GM18861 (cell line): ENCODE measurements around the gene KRT7.

Experiments used
- ATAC-seq: cut with Tn5 transposase; IDR thresholded peaks from one replicate; pipeline ENCODE4 v1.9.1; 2021; ENCODE audit not compliant: unreplicated experiment

The KRT7 gene

DNA sequence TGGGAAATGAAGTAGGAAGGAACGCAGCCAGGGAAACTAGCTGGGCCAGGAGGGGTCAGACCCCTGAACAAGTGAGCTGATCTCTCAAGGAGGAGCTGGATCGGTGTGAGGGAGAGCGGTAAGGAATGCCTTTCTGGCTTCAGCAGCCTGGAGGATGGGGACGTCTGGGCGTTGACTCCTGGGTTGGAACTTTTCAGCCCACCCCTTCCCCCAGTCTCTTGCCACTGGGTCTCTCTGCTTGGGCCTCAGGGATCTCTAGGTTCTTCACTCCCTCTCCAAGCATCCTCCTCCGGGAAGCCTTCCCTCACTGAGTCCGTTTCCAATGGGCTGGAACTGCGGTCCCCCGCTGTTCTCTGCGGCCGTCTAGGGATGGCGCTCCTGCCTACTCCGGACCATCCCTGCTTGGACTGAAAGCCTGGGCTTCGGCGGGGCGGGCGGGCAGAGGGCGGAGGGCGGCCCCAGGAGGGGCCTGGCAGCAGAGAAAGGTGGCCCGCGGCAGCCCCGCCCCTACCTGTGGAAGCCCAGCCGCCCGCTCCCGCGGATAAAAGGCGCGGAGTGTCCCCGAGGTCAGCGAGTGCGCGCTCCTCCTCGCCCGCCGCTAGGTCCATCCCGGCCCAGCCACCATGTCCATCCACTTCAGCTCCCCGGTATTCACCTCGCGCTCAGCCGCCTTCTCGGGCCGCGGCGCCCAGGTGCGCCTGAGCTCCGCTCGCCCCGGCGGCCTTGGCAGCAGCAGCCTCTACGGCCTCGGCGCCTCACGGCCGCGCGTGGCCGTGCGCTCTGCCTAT, at the start of gene KRT7:
Gene KRT7 (plus strand): TSS at position 570 of the 788 bp plus-strand sequence. CDS start 54 bp downstream, at position 624.
- ATAC-seq, result no peak

DNA sequence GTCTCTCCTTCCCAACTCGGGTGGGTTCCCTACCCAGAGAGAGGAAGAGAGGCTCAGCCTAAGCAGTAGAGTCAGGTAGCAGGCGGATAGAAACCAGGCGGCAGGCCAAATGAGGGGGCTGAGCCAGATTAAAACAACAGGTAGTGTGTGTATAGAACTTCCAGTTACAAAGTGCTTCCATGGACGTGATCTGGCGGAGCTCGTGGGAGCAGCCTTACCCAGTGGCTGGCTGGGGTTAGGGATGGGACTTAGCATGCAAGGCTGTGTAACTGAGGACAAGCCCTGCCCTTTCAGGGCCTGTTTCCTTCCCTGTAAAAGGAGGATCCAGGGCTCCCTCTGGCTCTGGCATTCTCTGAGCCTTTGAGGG, 49.5 kb upstream of the KRT7 start:
- ATAC-seq, result no peak

DNA sequence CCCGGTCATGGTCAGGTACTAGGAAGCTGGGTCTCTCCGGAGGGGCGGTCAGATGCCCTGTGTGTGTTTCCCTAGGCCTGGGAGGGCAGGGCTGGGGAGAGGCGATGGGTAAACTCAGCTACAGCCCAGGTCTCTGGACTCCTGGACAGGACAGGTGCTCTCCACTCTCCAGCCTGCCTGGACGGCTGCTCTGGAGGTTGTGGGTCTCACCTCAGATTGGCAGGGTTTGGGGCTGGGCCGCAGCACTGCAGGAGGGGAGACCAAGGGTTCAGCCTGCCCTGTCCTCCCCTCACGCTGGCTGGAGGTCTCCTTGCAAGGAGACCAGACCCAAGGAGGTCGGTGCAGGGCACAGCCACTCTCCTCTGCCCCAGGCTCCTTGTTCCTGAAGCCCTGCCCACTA, 49.1 kb upstream of the KRT7 start:
- ATAC-seq, result no peak

DNA sequence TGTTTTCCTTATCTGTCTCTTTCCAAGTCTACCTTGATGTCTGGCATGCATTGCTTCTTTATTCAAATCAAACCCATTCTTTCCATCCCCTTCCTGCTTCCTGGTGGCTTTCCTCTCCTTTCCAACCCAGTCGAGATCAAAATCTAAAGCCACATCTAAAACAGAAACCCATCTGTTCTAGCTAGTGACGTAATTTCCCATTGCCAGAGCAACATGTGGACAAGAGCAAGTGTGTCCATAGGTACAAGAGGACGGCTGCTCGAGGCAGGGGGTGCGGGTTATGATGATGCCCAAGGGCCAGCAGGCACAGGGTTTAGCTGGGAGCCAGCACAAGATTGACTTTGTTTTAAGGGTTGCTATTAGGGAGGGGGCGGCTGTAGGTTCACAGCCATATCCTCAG, 48.2 kb upstream of the KRT7 start:
- no peak for ATAC-seq

DNA sequence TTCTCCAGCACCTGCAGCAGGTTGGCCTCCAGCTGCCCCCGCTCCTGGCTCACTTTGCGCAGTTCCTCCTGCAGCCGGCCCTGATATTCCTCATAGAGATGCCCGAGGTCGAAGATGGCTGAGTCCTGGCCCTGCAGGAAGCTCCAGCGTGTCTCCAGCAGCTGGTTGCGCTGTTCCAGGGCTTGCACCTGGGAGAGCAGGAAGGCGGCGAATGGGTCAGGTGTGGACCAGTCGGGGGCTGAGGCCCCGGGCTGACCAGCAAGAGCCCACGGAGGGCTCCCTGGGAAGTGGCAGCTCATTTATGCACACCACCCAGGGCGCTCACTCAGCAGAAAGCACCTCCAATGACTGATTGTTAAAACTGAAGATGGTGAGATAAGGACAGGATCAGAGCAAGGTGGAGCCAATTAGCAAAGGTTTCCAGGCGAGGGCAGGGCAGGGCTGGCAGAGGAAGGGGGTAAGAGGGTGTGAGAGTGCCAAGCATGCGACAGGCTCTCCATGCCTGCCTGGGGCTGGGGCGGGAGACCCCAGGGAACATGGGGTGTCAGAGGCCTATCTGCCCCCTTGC, 47.6 kb upstream of the KRT7 start:
- ATAC-seq, result no peak

DNA sequence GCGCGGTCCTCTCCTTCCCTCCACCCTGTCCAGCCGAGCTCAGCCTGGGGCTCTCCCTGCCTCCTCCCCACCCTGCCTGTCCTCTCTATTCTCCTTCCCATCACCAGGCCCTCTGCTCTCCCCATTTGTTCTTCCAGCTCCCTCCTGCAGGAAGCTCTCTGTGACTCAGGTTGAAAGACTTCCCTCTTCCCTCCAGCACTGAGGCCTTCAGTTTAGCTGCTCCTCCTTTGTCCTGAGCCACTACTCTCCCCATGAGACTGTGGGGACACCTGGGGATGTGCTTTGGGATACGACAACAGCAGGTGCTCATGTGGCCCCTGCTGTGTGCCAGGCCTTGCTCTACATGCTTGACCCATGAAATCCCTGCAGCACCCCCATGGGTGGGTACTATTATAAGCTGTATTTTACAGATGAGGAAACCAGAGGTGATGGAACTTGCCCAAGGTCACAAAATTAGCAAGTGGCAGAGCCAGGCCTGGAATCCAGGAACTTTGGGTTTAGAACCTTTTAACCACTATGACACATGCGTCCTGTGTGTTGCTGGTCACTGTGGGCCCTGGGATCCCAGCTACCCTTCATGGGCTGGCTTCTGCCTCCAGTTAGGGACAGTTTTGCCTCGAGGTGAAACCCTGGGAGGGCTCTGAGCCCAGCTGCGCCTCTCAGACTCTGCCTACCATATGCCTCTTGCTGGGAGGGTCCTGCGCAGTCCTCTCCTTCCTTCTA, 46.8 kb upstream of the KRT7 start:
- no peak for ATAC-seq

DNA sequence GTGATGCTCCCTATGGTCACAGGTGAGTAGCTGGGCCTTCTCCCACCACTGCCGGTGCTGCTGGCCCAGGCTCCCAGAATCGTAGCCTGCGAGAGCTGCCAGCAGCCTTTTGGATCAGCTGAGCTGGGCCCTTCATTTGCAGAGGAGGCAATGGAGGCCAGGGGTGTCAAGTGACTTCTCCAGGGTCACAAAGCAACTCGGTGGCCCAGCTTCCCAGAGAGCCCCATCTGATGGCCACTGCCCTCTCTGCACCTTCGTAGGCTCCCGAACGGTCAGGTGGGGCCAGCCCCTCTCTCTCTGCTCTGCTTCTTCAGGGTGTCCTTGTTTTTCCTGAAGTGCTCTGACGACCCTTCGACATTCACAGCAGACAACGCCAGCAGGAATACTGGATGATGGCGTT, 45.8 kb upstream of the KRT7 start:
- no peak for ATAC-seq

DNA sequence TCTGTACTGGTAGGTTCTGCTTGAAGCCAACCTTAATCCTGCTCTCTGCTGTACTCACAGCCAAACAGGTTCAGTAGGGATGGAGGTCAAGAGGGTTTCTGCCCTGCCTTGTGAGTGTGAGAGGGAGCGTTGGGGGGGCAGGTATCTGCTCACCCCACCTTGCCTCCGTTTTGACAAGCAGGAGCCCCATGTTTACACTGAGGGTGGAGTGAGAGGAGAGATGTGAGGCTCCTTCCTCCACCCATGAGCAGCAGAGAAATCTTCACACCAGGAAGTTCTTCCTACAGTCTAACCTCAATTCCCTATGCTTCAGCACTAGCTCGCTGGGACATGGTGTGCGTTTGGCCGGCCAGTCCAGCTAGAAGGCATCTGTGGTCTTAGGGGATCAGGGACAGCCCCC, 45.4 kb upstream of the KRT7 start:
- no peak for ATAC-seq

DNA sequence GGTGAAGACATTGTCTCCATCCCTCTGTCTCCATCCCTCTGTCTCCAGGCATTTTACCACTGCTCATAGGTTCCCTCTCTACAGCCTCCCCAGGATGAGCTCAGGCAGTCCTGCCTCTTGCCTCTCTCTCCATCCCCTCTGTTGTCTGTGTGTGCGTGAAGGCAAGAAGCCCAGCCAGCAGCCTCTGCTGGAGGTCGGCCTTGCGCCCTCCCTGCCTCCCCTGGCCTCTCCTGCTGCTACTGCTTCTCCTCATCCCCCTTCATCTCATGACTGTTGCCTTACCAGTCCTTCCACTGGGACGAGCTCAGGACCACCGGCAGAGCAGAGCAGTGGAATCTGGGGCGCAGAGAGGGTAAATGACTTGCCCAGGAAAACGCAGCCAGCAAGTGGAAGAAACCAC, 44.4 kb upstream of the KRT7 start:
- no peak for ATAC-seq

DNA sequence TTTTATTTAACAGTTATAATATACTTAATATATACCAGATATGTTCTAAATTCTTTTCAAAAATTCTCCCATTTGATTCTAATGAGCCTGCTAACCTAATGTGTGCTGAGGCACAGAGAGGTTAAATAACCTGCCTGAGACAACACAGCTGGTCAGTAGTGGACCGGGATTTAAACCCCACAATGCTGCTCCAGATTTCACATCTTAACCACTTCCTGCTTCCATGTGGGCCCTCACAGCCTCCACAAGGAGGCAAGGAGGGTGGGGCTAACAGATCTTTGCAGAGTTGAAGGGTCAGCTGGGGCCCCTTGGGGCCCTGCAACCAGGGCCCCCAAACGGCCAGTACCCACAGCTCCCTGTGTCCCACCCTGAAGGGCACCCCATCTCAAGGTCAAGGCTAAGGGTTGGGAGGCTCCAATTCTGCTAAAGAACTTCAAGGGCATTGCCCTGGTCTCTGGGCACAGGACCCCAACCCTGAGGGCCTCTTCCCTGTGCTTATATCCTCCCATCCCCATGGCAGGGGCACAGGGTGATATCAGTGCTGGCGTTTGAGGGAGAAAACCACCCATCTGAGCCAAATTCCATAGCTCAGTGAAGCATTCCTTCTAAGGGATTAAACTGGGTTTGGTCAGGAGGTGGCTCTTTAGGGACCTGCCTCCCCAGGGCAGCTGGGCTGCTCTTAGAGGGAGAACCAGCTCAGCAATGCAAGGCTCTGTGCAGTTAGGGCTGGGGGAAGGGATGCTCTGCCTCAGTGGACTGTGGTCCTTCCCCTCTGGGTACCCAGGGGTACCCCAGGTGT, 43.5 kb upstream of the KRT7 start:
- no peak for ATAC-seq

DNA sequence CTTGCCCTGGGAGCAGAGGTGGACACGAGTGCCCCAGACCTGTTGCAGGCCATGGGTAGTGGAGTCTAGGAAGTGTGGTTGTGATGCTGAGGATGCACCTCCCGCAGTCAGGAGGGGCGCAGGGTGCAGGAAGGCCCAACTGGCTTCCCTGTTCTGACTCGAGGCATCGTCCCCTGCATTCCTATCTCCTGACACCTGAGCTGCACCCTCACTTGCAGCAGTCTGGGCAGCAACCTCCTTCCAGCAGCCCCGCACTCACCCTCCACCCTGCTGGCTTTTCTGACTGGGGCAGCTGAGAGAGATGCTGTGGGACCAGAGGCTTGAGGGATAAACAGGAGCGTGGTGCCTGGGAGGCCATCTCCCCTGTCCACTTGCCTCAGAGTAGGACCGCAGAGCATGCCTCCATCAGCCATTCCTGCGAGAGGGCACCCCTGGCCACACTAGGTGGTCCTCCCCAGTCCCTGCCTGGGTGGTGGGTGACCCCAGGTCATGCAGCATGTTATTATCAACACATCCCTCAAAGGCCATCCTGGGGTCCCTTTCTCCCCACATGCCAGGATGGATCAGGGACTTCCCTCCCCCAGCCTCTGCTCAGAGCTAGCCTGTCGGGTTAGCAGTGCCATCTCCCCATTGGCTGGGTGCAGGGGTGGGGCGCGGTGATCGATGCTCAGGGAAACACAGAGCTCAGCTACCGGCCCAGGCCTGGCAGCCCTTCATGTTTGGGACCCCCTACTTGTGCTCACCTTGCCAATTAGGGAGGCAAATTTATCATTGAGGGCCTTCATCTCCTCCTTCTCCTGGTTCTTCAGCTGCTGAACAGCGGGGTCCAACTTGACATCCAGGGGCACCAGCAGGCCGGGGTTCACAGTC, 41.9 kb upstream of the KRT7 start:
- no peak for ATAC-seq

DNA sequence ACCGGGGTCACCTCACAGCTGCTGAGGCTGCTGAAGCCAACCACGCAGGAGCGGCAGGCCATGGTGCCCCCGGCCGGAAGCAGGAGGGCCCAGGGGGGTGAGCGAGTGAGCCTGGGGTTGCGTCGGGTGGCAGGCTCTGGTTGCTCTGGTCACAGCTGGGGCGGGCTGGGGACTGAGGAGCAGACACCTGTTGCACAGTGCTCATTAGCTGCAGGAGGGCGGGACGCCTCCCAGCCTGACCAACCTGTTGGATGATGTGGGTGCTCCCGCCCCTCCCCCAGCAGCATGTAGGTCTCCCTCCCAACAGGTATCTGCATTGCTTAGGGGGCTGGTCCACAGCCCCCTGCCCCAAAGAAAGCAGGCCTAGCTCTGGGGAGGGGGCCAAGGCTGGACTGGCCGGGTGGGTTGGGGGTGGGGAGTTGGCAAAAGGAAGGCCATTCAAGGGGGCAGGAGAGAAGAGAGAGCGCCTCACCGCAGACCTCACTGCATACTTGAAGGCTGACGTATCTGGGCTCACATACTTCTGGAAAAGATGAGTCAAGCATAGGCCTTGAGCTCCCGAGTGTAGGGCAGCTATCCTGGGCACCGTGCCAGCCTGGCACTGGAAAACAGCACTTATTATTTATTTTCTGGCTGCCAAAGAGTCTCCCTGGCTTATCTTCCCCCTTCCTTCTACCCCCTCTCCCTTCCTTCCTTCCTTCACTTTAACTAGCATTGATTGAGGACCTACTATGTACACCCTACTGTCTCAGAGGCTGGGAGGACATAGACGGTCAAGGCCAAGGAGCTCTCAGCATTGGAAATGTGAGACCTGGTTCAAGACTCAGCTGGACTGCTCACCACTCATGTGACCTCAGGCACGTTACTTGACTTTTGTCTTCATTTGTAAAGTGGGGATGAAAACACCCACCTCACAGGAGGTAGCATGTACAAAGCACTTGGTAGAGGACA, 40.9 kb upstream of the KRT7 start, which contains the start of gene KRT80:
Gene KRT80 (minus strand): TSS at position 174 of the 951 bp plus-strand sequence. CDS start 112 bp downstream, at position 62.
- ATAC-seq, result no peak

DNA sequence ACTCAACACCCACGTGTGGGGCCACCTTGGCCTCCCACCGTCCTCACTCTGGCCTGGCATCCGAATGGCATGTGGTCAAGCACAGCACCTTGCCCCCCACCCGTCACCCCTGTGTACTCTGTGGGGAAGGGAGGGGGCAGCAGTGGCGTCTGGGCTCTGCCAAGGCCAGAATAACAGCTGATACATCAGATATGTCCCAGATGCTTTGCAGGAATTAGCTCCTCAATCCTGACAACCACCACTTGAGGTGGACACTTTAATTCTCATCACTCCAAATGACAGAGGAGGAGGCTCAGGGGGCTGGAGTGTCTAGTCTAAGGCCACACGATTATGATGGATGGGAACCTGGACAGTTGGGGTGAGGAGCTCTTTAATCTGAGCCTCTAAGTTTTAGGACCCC, 39.5 kb upstream of the KRT7 start:
- no peak for ATAC-seq

DNA sequence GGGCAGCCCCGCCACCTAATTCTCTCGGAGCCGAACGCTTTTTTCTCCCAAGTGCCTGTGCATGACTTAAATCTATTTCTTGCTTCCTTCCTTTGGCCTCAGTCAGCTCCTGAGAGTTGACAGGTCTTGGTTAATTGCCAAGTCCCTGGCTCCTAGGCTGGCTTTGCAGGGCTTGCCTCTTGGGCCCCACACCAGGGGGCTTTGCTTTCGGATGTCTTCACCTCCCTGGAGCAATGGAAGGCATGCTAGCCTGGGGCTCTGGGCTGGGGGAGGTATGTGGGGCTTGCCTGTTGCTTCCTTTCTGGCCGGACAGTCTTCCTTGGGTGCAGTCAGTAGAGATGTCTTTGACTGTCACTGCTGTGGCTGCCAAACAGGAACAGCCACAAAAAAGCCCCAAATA, 39.1 kb upstream of the KRT7 start:
- no peak for ATAC-seq

DNA sequence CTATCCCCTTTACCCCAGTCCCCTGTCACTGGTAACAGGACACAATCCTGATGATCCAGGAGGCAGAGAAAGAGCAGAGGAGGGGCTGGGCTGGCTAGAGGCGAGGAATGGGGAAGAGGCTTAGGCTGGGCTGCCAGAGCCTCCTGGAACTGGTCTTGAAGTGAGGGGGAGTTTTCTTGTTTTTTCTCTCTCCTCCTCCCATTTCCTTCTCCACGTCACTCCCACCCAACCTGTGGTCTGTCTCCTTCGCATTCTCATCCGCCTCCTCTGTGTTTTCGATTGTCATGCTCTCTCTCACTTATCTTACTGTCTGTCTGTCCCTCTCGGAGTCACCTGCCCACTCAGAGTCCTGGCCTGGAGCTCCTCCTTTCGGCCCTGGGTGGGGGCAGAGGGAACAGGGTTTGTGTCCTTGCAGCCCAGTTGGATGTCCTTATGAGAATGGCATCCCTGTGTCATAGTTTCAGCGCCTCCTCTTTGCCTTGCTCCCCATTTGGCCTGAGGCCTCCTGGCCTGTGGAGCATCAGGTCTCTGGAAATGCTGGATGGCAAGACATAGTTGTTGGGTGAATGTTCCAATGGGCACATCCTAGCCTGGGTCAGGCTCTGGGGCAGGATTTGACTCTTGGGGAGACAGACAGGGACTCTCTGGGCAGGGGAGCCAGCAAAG, 37.8 kb upstream of the KRT7 start:
- ATAC-seq, result no peak

DNA sequence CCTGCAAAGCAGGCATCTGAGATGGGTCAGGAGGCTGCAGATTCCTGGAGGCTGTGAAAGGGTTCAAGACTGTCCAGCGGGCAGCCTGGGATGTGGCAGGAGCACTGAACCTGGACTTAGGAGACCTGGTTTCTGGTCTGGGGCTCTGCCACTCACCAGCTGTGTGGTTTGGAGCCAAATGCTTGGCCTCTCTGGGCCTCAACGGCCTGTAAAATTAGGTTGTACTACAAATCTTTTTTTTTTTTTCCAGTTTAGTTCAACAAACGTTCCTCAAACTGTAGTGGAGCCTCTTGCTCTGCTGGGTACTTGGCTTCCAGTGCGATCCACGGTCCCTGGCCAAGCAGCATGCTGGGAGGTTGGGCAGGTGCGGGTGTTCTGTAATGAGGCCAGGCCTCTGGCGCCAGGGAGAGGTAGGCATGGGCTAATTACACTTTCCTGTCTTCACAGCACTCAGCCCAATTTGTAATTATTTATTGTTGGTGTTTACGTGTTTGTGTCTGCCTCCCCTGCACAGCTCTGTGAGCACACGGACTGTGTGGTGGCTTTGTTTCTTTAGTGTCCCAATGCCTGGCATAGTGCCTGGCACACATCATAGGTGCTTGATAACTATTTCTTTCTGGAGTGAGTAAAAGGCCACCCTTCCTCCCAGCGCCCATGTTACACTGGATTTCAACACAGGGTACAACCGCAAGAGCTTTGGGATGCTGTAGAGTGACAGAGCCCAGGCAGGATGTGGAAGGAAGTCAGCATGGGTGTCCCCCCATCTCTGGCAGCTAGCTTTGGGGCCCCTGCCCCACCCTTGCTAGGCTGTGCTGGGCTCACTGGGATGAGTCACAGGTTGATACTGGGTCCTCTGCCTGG, 35.4 kb upstream of the KRT7 start:
- no peak for ATAC-seq

DNA sequence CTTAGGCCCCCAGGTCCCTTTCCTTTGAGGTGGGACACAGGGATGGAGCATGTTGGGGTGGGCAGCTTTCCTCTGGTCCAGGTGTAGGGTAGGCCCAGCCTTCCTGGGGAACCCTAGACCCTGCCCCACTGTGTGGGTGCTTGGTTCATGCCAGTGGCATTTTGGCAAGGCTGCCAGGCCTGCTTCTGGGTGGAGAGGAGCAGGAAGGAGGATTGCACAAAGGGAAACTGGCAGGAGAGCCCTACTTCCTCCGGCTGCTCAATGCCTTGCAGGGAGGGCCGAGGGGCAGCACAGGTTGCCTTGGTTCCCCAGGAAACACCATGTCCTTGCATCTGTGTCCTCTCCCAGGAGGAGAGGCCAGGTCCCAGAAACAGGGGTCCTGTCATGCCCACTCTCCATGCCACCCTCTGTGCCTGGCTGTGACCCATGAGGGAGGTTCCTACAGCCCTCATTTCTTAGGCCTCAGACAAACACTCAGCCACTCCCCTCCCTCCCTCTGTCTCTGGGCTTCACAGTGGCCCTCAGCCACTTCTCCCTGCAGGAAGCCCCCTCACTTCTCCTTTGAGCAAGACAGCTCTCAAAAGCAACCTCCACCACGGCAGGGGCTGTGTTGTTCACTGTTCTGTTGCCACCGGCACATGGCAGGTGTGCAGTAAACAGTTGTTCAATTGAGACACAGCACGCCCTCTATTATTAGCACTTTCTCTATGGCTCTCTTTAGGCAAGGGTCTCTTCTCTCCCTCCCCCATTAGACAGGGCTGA, 34.4 kb upstream of the KRT7 start:
- ATAC-seq, result no peak
